OCI-LY3 (cell line): Measurements from ENCODE around the gene PHACTR3.

Experiments
- CTCF ChIP-seq: fragments of 200-600, 300-600 bp; sonication (generic); IDR thresholded peaks from 2 replicates; pipeline ENCODE4 v1.5.1; 2014; ENCODE audit warnings: antibody characterized with exemption, low read length, low read depth
- EZH2phosphoT487 ChIP-seq: fragments of 200-600 bp; shearing (Covaris generic); IDR thresholded peaks from 2 replicates; pipeline ENCODE4 v1.6.1; 2018; ENCODE audit warnings: antibody characterized with exemption, mixed run types, low read depth

GRCh38 chr20:59837623-59838394 lies 233.5 kb downstream of the PHACTR3 start:
- TF ChIP-seq CTCF (no peak), EZH2phosphoT487 (no peak)
